OCI-LY1 (cell line): Measurements from ENCODE around the gene BABAM2.

Source experiments
- EZH2 ChIP-seq: fragments of 200-600 bp; sonication (generic), shearing (Covaris generic); IDR thresholded peaks from 2 replicates; pipeline ENCODE4 v1.8.0; 2017; ENCODE audit warnings: borderline replicate concordance, mixed run types, mild to moderate bottlenecking, antibody characterized with exemption, low read length, moderate library complexity, mixed read lengths
- TF ChIP-seq, protein P1 (sequence below): fragments of 200-600 bp; sonication (generic), shearing (Covaris generic); IDR thresholded peaks from 2 replicates; pipeline ENCODE4 v1.5.1; 2017; ENCODE audit warnings: mild to moderate bottlenecking, antibody characterized with exemption, low read length, moderate library complexity, mixed read lengths

DNA sequence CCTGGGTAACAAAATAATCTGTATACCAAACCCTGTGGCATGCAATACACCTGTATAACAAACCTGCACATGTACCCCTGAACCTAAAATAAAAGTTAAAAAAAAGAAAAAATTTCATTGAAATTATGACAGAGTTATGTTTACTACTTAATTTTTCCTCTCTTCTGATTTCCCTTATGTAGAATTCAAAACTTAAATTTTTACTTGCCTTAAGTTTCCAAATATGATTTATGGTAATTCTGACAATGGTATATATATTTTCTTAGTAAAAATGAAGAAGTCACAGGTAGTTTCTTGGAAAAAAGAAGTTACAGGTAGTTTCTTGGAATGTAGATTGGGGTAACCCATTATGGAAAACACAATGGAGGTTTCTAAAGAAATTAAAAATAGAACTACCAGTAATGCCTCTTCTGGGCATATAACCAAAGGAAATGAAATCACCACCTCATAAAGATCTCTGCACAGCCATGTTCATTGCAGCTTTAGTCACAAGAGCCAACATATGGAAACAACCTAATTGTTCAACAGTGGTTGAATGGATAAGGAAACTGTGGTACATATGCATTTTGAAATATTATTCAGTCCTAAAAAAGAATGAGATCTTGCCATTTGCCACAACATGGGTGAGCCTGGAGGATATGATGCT, 164.9 kb downstream of the BABAM2 start:
- TF ChIP-seq, protein P1, sequence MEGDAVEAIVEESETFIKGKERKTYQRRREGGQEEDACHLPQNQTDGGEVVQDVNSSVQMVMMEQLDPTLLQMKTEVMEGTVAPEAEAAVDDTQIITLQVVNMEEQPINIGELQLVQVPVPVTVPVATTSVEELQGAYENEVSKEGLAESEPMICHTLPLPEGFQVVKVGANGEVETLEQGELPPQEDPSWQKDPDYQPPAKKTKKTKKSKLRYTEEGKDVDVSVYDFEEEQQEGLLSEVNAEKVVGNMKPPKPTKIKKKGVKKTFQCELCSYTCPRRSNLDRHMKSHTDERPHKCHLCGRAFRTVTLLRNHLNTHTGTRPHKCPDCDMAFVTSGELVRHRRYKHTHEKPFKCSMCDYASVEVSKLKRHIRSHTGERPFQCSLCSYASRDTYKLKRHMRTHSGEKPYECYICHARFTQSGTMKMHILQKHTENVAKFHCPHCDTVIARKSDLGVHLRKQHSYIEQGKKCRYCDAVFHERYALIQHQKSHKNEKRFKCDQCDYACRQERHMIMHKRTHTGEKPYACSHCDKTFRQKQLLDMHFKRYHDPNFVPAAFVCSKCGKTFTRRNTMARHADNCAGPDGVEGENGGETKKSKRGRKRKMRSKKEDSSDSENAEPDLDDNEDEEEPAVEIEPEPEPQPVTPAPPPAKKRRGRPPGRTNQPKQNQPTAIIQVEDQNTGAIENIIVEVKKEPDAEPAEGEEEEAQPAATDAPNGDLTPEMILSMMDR: no peak
- TF ChIP-seq EZH2: no peak
